ENCODE measurements around the gene CADM1. TPM values are rescaled to one million over a fixed set of nuclear protein-coding genes. Genes with fewer than 3 reads are reported as not detected.

Gene CADM1
- polyA plus RNA-seq, 1 donor (not counting 4 experiments of a cell fraction or from before 2014, with no cell fraction given) = 9.5 TPM

DNA sequence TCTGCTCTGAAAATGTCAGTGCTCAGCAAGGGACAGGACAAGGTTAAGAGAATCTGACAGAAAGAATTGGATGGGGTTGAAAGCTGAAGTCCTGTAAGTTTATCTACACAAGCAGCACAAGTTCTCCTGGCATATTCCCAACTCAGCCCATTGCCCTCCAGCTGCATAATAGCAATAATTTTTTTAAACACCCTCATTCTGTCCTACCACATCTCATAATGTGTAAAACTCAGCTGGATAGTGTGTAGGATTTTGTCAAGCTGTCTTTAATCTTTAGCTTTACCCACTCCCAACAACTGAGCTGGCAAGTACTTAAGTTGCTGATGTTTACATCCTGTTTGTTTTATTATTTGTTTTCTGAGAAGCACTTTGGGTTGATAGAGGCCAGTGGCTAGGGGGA is 158.9 kb downstream of the CADM1 start:
- dilution Hi-C loops (cut with MboI; ENCODE audit: extremely low pct_ligation_motif_present, low sequenced_read_pairs) = no loop called here
- FAIRE-seq = no peak
- no peak overlapping the region for H3K4me3 ChIP-seq (ENCODE audit: control insufficient read depth in 2 of 3, extremely low read depth in 1 of 3, insufficient read depth in 2 of 3, low read depth in 1 of 3, low read length in 3 of 3)
- no peak overlapping the region for H3K4me2 ChIP-seq (ENCODE audit: control insufficient read depth, extremely low read depth, insufficient read depth, low read depth, low read length)
- H4K20me1 ChIP-seq (ENCODE audit: control insufficient read depth, extremely low read depth, insufficient read depth, low read length) = no peaks in the 10 kb centered on the region
- H2AFZ ChIP-seq (ENCODE audit: control insufficient read depth, low read length) = no peak overlapping the region
- H3K9ac ChIP-seq (ENCODE audit: control insufficient read depth, extremely low read depth, insufficient read depth, low read length) = no peak overlapping the region
- no peaks in the 10 kb centered on the region for H3K79me2 ChIP-seq (ENCODE audit: control insufficient read depth, insufficient read depth, low read length)
- DNase-seq (ENCODE audit: low read depth, low spot score) = no peak
- H3K9me1 ChIP-seq (ENCODE audit: control insufficient read depth, extremely low read depth, insufficient read depth, low read length) = no peaks in the 10 kb centered on the region
- H3K9me3 ChIP-seq (ENCODE audit: control insufficient read depth, low read depth, low read length) = no peaks in the 10 kb centered on the region
- no peak overlapping the region for H3K27ac ChIP-seq (ENCODE audit: control insufficient read depth, insufficient read depth, low read length)
- no peaks in the 10 kb centered on the region for H3K27me3 ChIP-seq (ENCODE audit: control insufficient read depth, extremely low read depth, insufficient read depth, low read length)
- no peaks in the 10 kb centered on the region for H3K36me3 ChIP-seq (ENCODE audit: control insufficient read depth in 2 of 2, extremely low read depth in 1 of 2, insufficient read depth in 2 of 2, low read length in 2 of 2)
- H3K4me1 ChIP-seq (ENCODE audit: control insufficient read depth, extremely low read depth, insufficient read depth, low read length) = no peaks in the 10 kb centered on the region
- TF ChIP-seq EZH2 (IDR thresholded peaks at IDR 0.05; ENCODE audit: low read length) = no peak
- TF ChIP-seq, protein P1, sequence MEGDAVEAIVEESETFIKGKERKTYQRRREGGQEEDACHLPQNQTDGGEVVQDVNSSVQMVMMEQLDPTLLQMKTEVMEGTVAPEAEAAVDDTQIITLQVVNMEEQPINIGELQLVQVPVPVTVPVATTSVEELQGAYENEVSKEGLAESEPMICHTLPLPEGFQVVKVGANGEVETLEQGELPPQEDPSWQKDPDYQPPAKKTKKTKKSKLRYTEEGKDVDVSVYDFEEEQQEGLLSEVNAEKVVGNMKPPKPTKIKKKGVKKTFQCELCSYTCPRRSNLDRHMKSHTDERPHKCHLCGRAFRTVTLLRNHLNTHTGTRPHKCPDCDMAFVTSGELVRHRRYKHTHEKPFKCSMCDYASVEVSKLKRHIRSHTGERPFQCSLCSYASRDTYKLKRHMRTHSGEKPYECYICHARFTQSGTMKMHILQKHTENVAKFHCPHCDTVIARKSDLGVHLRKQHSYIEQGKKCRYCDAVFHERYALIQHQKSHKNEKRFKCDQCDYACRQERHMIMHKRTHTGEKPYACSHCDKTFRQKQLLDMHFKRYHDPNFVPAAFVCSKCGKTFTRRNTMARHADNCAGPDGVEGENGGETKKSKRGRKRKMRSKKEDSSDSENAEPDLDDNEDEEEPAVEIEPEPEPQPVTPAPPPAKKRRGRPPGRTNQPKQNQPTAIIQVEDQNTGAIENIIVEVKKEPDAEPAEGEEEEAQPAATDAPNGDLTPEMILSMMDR (optimal IDR thresholded peaks at IDR 0.05 in 1 of 3, IDR thresholded peaks at IDR 0.05 in 1 of 3, conservative IDR thresholded peaks at IDR 0.05 in 1 of 3; ENCODE audit: extremely low read depth in 1 of 3, insufficient read depth in 2 of 3, low read length in 3 of 3) = no peak

DNA sequence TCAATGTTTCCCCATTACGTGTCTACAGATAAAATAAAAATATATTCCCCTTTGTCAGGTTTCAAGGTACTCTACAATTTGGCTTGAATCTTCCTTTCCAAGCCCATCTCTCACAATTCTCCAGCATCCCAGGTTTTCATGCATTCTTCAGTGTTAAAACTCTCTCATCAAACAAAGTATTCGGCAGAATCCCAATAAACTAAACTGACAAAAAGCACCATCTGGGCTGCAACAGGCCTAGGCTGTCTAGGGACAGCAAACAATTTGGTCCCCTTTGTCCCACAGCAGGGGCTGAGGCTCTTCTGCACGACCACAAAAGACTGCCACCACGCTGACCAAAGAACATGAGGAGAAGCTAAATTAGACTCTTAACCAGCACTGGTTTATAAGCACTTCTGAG is 159.4 kb downstream of the CADM1 start:
- dilution Hi-C loops (cut with MboI; ENCODE audit: extremely low pct_ligation_motif_present, low sequenced_read_pairs) = no loop called here
- H4K20me1 ChIP-seq (ENCODE audit: control insufficient read depth, extremely low read depth, insufficient read depth, low read length) = no peaks in the 10 kb centered on the region
- DNase-seq (ENCODE audit: low read depth, low spot score) (no peak), FAIRE-seq (no peak)
- H3K27me3 ChIP-seq (ENCODE audit: control insufficient read depth, extremely low read depth, insufficient read depth, low read length) = no peaks in the 10 kb centered on the region
- H3K4me1 ChIP-seq (ENCODE audit: control insufficient read depth, extremely low read depth, insufficient read depth, low read length) = no peaks in the 10 kb centered on the region
- H3K4me2 ChIP-seq (ENCODE audit: control insufficient read depth, extremely low read depth, insufficient read depth, low read depth, low read length) = no peak overlapping the region
- H3K9me1 ChIP-seq (ENCODE audit: control insufficient read depth, extremely low read depth, insufficient read depth, low read length) = no peaks in the 10 kb centered on the region
- H3K27ac ChIP-seq (ENCODE audit: control insufficient read depth, insufficient read depth, low read length) = no peak overlapping the region
- H2AFZ ChIP-seq (ENCODE audit: control insufficient read depth, low read length) = no peak overlapping the region
- H3K9ac ChIP-seq (ENCODE audit: control insufficient read depth, extremely low read depth, insufficient read depth, low read length) = no peak overlapping the region
- H3K36me3 ChIP-seq (ENCODE audit: control insufficient read depth in 2 of 2, extremely low read depth in 1 of 2, insufficient read depth in 2 of 2, low read length in 2 of 2) = no peaks in the 10 kb centered on the region
- H3K4me3 ChIP-seq (ENCODE audit: control insufficient read depth in 2 of 3, extremely low read depth in 1 of 3, insufficient read depth in 2 of 3, low read depth in 1 of 3, low read length in 3 of 3) = no peak overlapping the region
- TF ChIP-seq EZH2 (IDR thresholded peaks at IDR 0.05; ENCODE audit: low read length) = no peak
- no peaks in the 10 kb centered on the region for H3K79me2 ChIP-seq (ENCODE audit: control insufficient read depth, insufficient read depth, low read length)
- H3K9me3 ChIP-seq (ENCODE audit: control insufficient read depth, low read depth, low read length) = no peaks in the 10 kb centered on the region

DNA sequence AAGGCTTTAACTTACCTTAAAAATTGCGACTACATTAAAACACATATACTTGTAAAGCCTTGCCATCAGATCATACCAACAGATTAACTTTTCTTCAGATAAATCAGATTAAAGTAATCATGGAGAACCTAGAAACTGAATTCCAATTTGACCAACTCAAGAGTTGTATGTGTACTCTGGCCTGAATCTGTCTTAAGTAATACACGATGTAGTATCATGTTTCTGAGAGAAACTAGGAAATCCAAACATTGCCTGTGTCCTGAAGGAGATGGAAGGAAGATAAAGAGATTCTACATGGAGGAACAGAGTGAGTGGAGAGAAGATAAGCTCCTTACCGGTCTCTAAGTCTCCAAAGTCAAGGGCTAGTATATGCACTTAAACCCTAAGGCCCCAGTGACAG is 162.1 kb downstream of the CADM1 start:
- Histone ChIP-seq H2AFZ (ENCODE audit: control insufficient read depth, low read length) (no peak overlapping the region), H3K9ac (ENCODE audit: control insufficient read depth, extremely low read depth, insufficient read depth, low read length) (no peak overlapping the region), H3K4me2 (ENCODE audit: control insufficient read depth, extremely low read depth, insufficient read depth, low read depth, low read length) (no peak overlapping the region), H3K27me3 (ENCODE audit: control insufficient read depth, extremely low read depth, insufficient read depth, low read length) (no peaks in the 10 kb centered on the region), H3K9me1 (ENCODE audit: control insufficient read depth, extremely low read depth, insufficient read depth, low read length) (no peaks in the 10 kb centered on the region), H3K79me2 (ENCODE audit: control insufficient read depth, insufficient read depth, low read length) (no peaks in the 10 kb centered on the region), H3K9me3 (ENCODE audit: control insufficient read depth, low read depth, low read length) (no peaks in the 10 kb centered on the region), H4K20me1 (ENCODE audit: control insufficient read depth, extremely low read depth, insufficient read depth, low read length) (no peaks in the 10 kb centered on the region), H3K36me3 (ENCODE audit: control insufficient read depth in 2 of 2, extremely low read depth in 1 of 2, insufficient read depth in 2 of 2, low read length in 2 of 2) (no peaks in the 10 kb centered on the region), H3K4me3 (ENCODE audit: control insufficient read depth in 2 of 3, extremely low read depth in 1 of 3, insufficient read depth in 2 of 3, low read depth in 1 of 3, low read length in 3 of 3) (no peak overlapping the region), H3K4me1 (ENCODE audit: control insufficient read depth, extremely low read depth, insufficient read depth, low read length) (no peaks in the 10 kb centered on the region), H3K27ac (ENCODE audit: control insufficient read depth, insufficient read depth, low read length) (no peak overlapping the region)
- dilution Hi-C loops (cut with MboI; ENCODE audit: extremely low pct_ligation_motif_present, low sequenced_read_pairs) = no loop called here
- DNase-seq (ENCODE audit: low read depth, low spot score) = no peak
- no peak for TF ChIP-seq EZH2 (IDR thresholded peaks at IDR 0.05; ENCODE audit: low read length)
- TF ChIP-seq, protein P1 (optimal IDR thresholded peaks at IDR 0.05 in 1 of 3, IDR thresholded peaks at IDR 0.05 in 1 of 3, conservative IDR thresholded peaks at IDR 0.05 in 1 of 3; ENCODE audit: extremely low read depth in 1 of 3, insufficient read depth in 2 of 3, low read length in 3 of 3) = no peak
- no peak for FAIRE-seq

All from keratinocyte (primary cell).